Muscle of leg (tissue), 11 donors: ENCODE measurements around the gene KLF7. TPM values are rescaled to one million over a fixed set of nuclear protein-coding genes. Genes with fewer than 3 reads are reported as not detected.
A peak's percentile ranks its signal among the peaks of the same experiment; 100 is the strongest.

ENCODE experiments used
- DNase-seq: peaks from one replicate; pipeline ENCODE4 v3.0.0; 2013
- H3K27ac ChIP-seq: one replicate; pipeline ENCODE4 v1.5.1; 2013; ENCODE audit warnings: mild to moderate bottlenecking, low read length, control low read depth
- H3K27me3 ChIP-seq: one replicate; pipeline ENCODE4 v1.6.1; 2013; ENCODE audit warnings: low read length; ENCODE audit not compliant: control insufficient read depth, insufficient read depth
- H3K36me3 ChIP-seq: one replicate; pipeline ENCODE4 v1.6.1; 2013; ENCODE audit warnings: low read length; ENCODE audit not compliant: control insufficient read depth, insufficient read depth
- H3K4me1 ChIP-seq: one replicate; pipeline ENCODE4 v1.6.1; 2013; ENCODE audit warnings: low read length; ENCODE audit not compliant: control insufficient read depth, insufficient read depth
- H3K4me3 ChIP-seq: one replicate; pipeline ENCODE4 v1.5.1; 2013; ENCODE audit warnings: low read length, control low read depth
- H3K9me3 ChIP-seq: replicated peaks from 2 replicates; pipeline ENCODE4 v1.6.1; 2013; ENCODE audit warnings: low read depth, low read length; ENCODE audit not compliant: control insufficient read depth
- WGBS: methylation state at CpG from one replicate; pipeline ENCODE4 v1.1.5; 2013; ENCODE audit warnings: missing lambda C conversion rate; ENCODE audit not compliant: insufficient coverage; 5-methylcytosine and 5-hydroxymethylcytosine counted together
- polyA plus RNA-seq, 8 donors: library from polyadenylated mRNA; unstranded; fragments of 120-200 nt; gene quantifications; one replicate each; pipeline versions ENCODE4 v1.2.1 to v1.2.3, GENCODE V29; 2013; ENCODE audit warnings: inconsistent platforms in 1 of 8, low replicate concordance in 1 of 8; ENCODE audit not compliant: insufficient read length in 8 of 8, insufficient read depth in 1 of 8
- total RNA-seq: library from RNA; stranded (reverse); fragments of 120-200 nt; gene quantifications from one replicate; pipeline ENCODE4 v1.2.4, GENCODE V29; 2013

Gene KLF7
- total and polyA plus RNA-seq, 9 donors = 8.7 to 20.5 (median 15.7) TPM

- Histone ChIP-seq H3K27me3 (no peaks in the 10 kb centered on the region), H3K27ac (no peak overlapping the region), H3K36me3 (no peaks in the 10 kb centered on the region), H3K4me3 (no peak overlapping the region), H3K4me1 (no peaks in the 10 kb centered on the region), H3K9me3 (no peaks in the 10 kb centered on the region)
- WGBS = no CpG with 5 or more reads among the region's 2 CpGs
- no peak for DNase-seq
Observed at GRCh38 chr2:207194028-207194427, 28.3 kb upstream of the KLF7 start.

- H3K36me3 ChIP-seq = no peaks in the 10 kb centered on the region
- no peak overlapping the region for H3K4me3 ChIP-seq
- H3K27me3 ChIP-seq = no peaks in the 10 kb centered on the region
- H3K4me1 ChIP-seq = no peaks in the 10 kb centered on the region
- peak overlapping the region; percentile 63 for H3K27ac ChIP-seq
- WGBS = no CpG with 5 or more reads among the region's 3 CpGs
- peaks cover 4% of the 10 kb centered on the region for H3K9me3 ChIP-seq
- DNase-seq = peak; percentile 95
Observed at GRCh38 chr2:207188626-207189419, 23.1 kb upstream of the KLF7 start.

- H3K9me3 ChIP-seq = peaks cover 4% of the 10 kb centered on the region
- no peaks in the 10 kb centered on the region for H3K27me3 ChIP-seq
- H3K4me3 ChIP-seq = no peak overlapping the region
- no peak for DNase-seq
- H3K36me3 ChIP-seq = no peaks in the 10 kb centered on the region
- H3K27ac ChIP-seq = no peak overlapping the region
- WGBS = 77% methylated on average over 2 of the region's 6 CpGs
- no peaks in the 10 kb centered on the region for H3K4me1 ChIP-seq
Observed at GRCh38 chr2:207185372-207185771, 19.6 kb upstream of the KLF7 start.

GRCh38 chr2:207184768-207185167 lies 19.0 kb upstream of the KLF7 start:
- Histone ChIP-seq H3K4me3 (no peak overlapping the region), H3K27ac (no peak overlapping the region), H3K9me3 (peaks cover 4% of the 10 kb centered on the region), H3K36me3 (no peaks in the 10 kb centered on the region), H3K27me3 (no peaks in the 10 kb centered on the region), H3K4me1 (no peaks in the 10 kb centered on the region)
- WGBS = 73% methylated on average over 2 of the region's 5 CpGs
- DNase-seq = no peak

- Histone ChIP-seq H3K27me3 (no peaks in the 10 kb centered on the region), H3K36me3 (no peaks in the 10 kb centered on the region), H3K4me1 (no peaks in the 10 kb centered on the region), H3K27ac (no peak overlapping the region), H3K9me3 (peaks cover 4% of the 10 kb centered on the region), H3K4me3 (no peak overlapping the region)
- 71% methylated on average over 1 of the region's 2 CpGs for WGBS
- no peak for DNase-seq
Observed at GRCh38 chr2:207184348-207184747, 18.6 kb upstream of the KLF7 start.

GRCh38 chr2:207183506-207183905 lies 17.8 kb upstream of the KLF7 start:
- H3K9me3 ChIP-seq = peaks cover 4% of the 10 kb centered on the region
- no peaks in the 10 kb centered on the region for H3K27me3 ChIP-seq
- no peaks in the 10 kb centered on the region for H3K36me3 ChIP-seq
- no peak overlapping the region for H3K27ac ChIP-seq
- no peaks in the 10 kb centered on the region for H3K4me1 ChIP-seq
- no peak for DNase-seq
- H3K4me3 ChIP-seq = no peak overlapping the region

GRCh38 chr2:207182911-207183310 lies 17.2 kb upstream of the KLF7 start:
- no peaks in the 10 kb centered on the region for H3K27me3 ChIP-seq
- WGBS = 80% methylated on average over 1 of the region's 2 CpGs

GRCh38 chr2:207181526-207182274 lies 16.0 kb upstream of the KLF7 start:
- 96% methylated on average over 6 of the region's 7 CpGs for WGBS

More at GRCh38 chr2:207182911-207183310, 17.2 kb upstream of the KLF7 start:
- Histone ChIP-seq H3K27ac (no peak overlapping the region), H3K36me3 (no peaks in the 10 kb centered on the region), H3K4me3 (no peak overlapping the region), H3K9me3 (peaks cover 4% of the 10 kb centered on the region), H3K4me1 (no peaks in the 10 kb centered on the region)
- no peak for DNase-seq

GRCh38 chr2:207180741-207181140 lies 15.0 kb upstream of the KLF7 start:
- no peak overlapping the region for H3K27ac ChIP-seq
- H3K9me3 ChIP-seq = no peaks in the 10 kb centered on the region
- no peak for DNase-seq
- no peaks in the 10 kb centered on the region for H3K36me3 ChIP-seq
- H3K4me1 ChIP-seq = no peaks in the 10 kb centered on the region
- no peaks in the 10 kb centered on the region for H3K27me3 ChIP-seq
- H3K4me3 ChIP-seq = no peak overlapping the region

More at GRCh38 chr2:207181526-207182274, 16.0 kb upstream of the KLF7 start:
- no peak for DNase-seq
- Histone ChIP-seq H3K27ac (no peak overlapping the region), H3K4me3 (no peak overlapping the region), H3K4me1 (no peaks in the 10 kb centered on the region), H3K27me3 (no peaks in the 10 kb centered on the region), H3K36me3 (no peaks in the 10 kb centered on the region), H3K9me3 (peaks cover 3% of the 10 kb centered on the region)

GRCh38 chr2:207176247-207176646 lies 10.5 kb upstream of the KLF7 start:
- Histone ChIP-seq H3K4me3 (no peak overlapping the region), H3K9me3 (no peaks in the 10 kb centered on the region), H3K27me3 (no peaks in the 10 kb centered on the region), H3K36me3 (no peaks in the 10 kb centered on the region), H3K4me1 (no peaks in the 10 kb centered on the region), H3K27ac (no peak overlapping the region)
- DNase-seq = peak; percentile 13
